ENCODE data around the gene VASP. TPM values are rescaled to one million over a fixed set of nuclear protein-coding genes. Genes with fewer than 3 reads are reported as not detected.

Gene VASP
- polyA plus RNA-seq, 3 donors: 132 to 154 (median 144) TPM

- H3K79me2 ChIP-seq (ENCODE audit: insufficient read depth, low read length): no peaks in the 10 kb centered on the region
- no peak for TF ChIP-seq CTCF (IDR thresholded peaks at IDR 0.05)
- H3K4me2 ChIP-seq (replicated peaks; ENCODE audit: extremely low read depth, low read length, poor library complexity, severe bottlenecking): no peak overlapping the region
- H3K4me1 ChIP-seq (ENCODE audit: control insufficient read depth in 1 of 2, insufficient read depth in 2 of 2, low read length in 2 of 2): peaks cover 22 to 29% of the 10 kb centered on the region in 2 donors
- no peak overlapping the region for H2AFZ ChIP-seq (ENCODE audit: insufficient read depth, low read depth, low read length, poor library complexity, severe bottlenecking)
- H3K27ac ChIP-seq (ENCODE audit: low read depth in 1 of 2, low read length in 2 of 2): no peak overlapping the region
- Mint-ChIP-seq H3K9me3 (peaks cover 0 to 4% (median 2%) of the 10 kb centered on the region in 7 donors), H3K4me3 (peak overlapping the region in 1 of 2 donors; percentile 67), H3K4me1 (peaks cover 28% of the 10 kb centered on the region), H3K27ac (peak overlapping the region in 1 of 7 donors; percentile 64), H3K27me3 (ENCODE audit: low read depth in 3 of 3) (peaks cover 25 to 44% (median 34%) of the 10 kb centered on the region in 3 donors), H3K36me3 (peaks cover 4 to 8% of the 10 kb centered on the region in 2 donors)
- no peak for DNase-seq
- H3K9me3 ChIP-seq (replicated peaks in 1 of 2; ENCODE audit: control insufficient read depth in 1 of 2, insufficient read depth in 1 of 2, low read length in 2 of 2): peaks cover 0 to 8% of the 10 kb centered on the region in 2 donors
- no peak overlapping the region for H3K9ac ChIP-seq (ENCODE audit: insufficient read depth, low read length, poor library complexity, severe bottlenecking)
- no peaks in the 10 kb centered on the region for H3K36me3 ChIP-seq (replicated peaks in 1 of 2; ENCODE audit: control insufficient read depth in 1 of 2, insufficient read depth in 2 of 2, low read length in 2 of 2)
- H3K27me3 ChIP-seq (ENCODE audit: control insufficient read depth in 2 of 2, insufficient read depth in 2 of 2, low read length in 2 of 2): peaks cover 12 to 23% of the 10 kb centered on the region in 2 donors
- 71% methylated on average over 1 of the region's 5 CpGs for WGBS (ENCODE audit: insufficient coverage)
- H4K20me1 ChIP-seq (ENCODE audit: insufficient read depth, low read length): peaks cover 10% of the 10 kb centered on the region
- intact Hi-C loops (cut with micrococcal nuclease): loop anchor here (5.0 to 10.0 kb wide), 3 partner anchors 35 to 193 kb away; no protein-coding TSS in a partner anchor
- no peak overlapping the region for H3K4me3 ChIP-seq (replicated peaks in 1 of 3; ENCODE audit: low read depth in 2 of 3, low read length in 3 of 3)
These were observed 15.1 kb upstream of the VASP start for GRCh38 chr19:45492137-45492626.

- TF ChIP-seq CTCF (IDR thresholded peaks at IDR 0.05): no peak
- intact Hi-C loops (cut with micrococcal nuclease): loop anchor here (5.0 to 10.0 kb wide), 3 partner anchors 34 to 192 kb away; no protein-coding TSS in a partner anchor
- Mint-ChIP-seq H3K4me3 (peak overlapping the region; percentile 71 to 81), H3K9me3 (peaks cover 0 to 6% (median 2%) of the 10 kb centered on the region in 7 donors), H3K4me1 (peaks cover 33% of the 10 kb centered on the region), H3K27me3 (ENCODE audit: low read depth in 3 of 3) (peaks cover 30 to 50% (median 39%) of the 10 kb centered on the region in 3 donors), H3K27ac (no peak overlapping the region), H3K36me3 (peaks cover 6 to 8% of the 10 kb centered on the region in 2 donors)
- H4K20me1 ChIP-seq (ENCODE audit: insufficient read depth, low read length): peaks cover 10% of the 10 kb centered on the region
- peaks cover 12 to 26% of the 10 kb centered on the region in 2 donors for H3K27me3 ChIP-seq (ENCODE audit: control insufficient read depth in 2 of 2, insufficient read depth in 2 of 2, low read length in 2 of 2)
- H3K27ac ChIP-seq (ENCODE audit: low read depth in 1 of 2, low read length in 2 of 2): no peak overlapping the region
- H2AFZ ChIP-seq (ENCODE audit: insufficient read depth, low read depth, low read length, poor library complexity, severe bottlenecking): peak overlapping the region; percentile 73
- peak overlapping the region; percentile 82 for H3K4me2 ChIP-seq (replicated peaks; ENCODE audit: extremely low read depth, low read length, poor library complexity, severe bottlenecking)
- no peaks in the 10 kb centered on the region for H3K36me3 ChIP-seq (replicated peaks in 1 of 2; ENCODE audit: control insufficient read depth in 1 of 2, insufficient read depth in 2 of 2, low read length in 2 of 2)
- no peaks in the 10 kb centered on the region for H3K79me2 ChIP-seq (ENCODE audit: insufficient read depth, low read length)
- 2% methylated on average over 7 of the region's 32 CpGs for WGBS (ENCODE audit: insufficient coverage)
- no peak for DNase-seq
- H3K9me3 ChIP-seq (replicated peaks in 1 of 2; ENCODE audit: control insufficient read depth in 1 of 2, insufficient read depth in 1 of 2, low read length in 2 of 2): peaks cover 0 to 8% of the 10 kb centered on the region in 2 donors
- H3K4me3 ChIP-seq (replicated peaks in 1 of 3; ENCODE audit: low read depth in 2 of 3, low read length in 3 of 3): peak overlapping the region; percentile 0 to 73 (median 34)
- no peak overlapping the region for H3K9ac ChIP-seq (ENCODE audit: insufficient read depth, low read length, poor library complexity, severe bottlenecking)
- H3K4me1 ChIP-seq (ENCODE audit: control insufficient read depth in 1 of 2, insufficient read depth in 2 of 2, low read length in 2 of 2): peaks cover 28 to 36% of the 10 kb centered on the region in 2 donors
These were observed 14.4 kb upstream of the VASP start for GRCh38 chr19:45492627-45493470.
